GM21423 (cell line): ENCODE data around the gene METTL9.
"Not testable (repeated sequence)": the region's sequence is repeated elsewhere in the genome, so short reads cannot be mapped to it uniquely, and the experiment has no call there.

ENCODE experiments used
- ATAC-seq: cut with Tn5 transposase; IDR thresholded peaks from one replicate; pipeline ENCODE4 v1.9.1; 2021; ENCODE audit warnings: mild to moderate bottlenecking, moderate library complexity; ENCODE audit not compliant: unreplicated experiment

METTL9 gene

DNA sequence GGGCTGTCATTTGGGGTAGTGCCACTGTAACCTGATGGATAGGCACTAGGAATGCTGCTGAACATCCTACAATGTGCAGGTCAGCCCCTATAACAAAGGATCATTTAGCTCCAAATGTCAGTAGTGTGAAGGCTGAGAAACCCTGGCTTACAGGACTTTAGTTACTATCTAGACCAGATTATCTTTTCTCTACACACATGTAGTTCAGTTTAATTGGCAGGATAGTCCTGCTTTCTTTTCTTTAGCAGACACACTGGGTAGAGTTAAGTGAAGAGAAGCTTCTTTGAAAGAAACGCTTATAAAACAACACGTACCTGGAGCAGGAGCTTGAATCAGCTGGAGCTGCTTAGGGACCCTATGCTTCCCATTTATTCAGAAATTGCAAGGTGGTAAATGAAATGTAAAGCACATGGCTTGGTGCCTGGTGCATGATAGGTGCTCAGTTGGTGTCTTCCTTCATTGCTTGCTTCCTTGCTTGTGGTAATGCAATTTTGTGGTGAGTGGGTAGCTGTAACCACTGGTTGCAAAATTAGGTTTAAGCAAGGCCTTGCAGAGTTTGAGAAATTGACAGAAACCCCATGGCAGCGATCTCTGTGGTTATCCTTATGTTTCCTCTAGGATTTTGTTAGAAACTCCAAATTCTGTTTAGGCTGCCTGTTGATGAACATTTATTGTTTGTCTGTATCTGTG is 9.4 kb downstream of the METTL9 start:
- ATAC-seq: no peak

DNA sequence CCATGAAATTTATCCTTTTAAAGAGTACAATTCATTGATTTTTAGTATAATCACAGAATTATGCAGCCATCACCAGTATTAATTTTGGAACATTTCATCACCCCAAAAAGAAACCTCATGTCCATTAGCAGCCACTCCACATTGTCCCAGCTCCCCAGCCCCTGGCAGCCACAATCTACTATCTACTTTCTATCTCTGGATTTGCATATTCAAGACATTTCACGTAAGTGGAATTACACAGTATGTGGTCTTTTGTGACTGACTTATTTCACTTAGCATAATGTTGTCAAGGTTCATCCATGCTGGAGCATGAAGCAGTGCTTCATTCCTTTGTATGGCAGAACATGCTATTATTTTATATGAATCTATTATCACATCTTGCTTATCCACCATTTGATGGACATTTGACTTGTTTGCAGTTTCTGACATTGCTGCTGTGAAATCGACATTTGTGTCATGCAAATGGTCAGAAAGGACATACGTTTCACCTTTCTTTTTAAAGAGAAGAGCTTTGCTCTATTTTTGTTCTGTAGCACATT is 10.7 kb downstream of the METTL9 start:
- ATAC-seq: no peak

DNA sequence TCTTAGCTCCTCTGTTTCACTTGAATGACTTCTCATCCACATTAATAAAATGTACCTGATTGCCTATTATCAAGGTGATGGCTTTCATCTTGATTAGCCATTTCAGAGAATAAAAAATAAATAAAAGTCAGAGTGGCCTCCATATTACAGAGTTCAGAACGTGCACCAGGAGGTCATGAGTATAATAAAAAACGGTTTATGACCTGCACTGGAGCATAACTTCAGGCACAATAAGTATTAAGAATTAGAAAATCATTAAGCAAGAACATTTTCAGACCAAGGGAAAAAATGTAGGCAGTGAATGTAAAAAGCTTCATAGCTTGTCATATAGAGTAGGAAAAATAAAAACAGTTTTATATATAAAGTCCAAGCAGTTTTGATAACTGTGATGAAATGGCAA is 11.4 kb downstream of the METTL9 start:
- ATAC-seq: no peak

DNA sequence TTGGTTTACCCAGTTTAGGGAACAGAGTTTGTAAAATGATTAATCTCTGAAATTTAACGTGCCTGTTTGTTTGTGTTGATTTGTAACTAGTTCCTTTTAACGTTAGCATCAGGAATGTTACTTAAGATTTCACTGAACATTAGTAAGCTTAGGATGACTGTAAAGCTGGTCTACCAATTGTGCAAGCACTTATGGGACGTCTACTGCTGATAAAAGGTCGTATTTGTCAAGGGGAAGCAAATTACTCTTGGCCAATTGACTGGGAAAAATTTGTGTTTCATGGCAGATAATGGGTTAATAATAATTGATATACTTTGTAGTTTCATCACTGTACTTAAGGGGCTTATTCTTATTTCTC is 11.8 kb downstream of the METTL9 start:
- ATAC-seq: no peak

GRCh38 chr16:21611556-21612384 is 12.4 kb downstream of the METTL9 start:
- no peak for ATAC-seq

- ATAC-seq: no peak
Observed at GRCh38 chr16:21613361-21613760, 14.0 kb downstream of the METTL9 start.

- ATAC-seq: no peak
Observed at GRCh38 chr16:21613781-21614180, 14.4 kb downstream of the METTL9 start.

DNA sequence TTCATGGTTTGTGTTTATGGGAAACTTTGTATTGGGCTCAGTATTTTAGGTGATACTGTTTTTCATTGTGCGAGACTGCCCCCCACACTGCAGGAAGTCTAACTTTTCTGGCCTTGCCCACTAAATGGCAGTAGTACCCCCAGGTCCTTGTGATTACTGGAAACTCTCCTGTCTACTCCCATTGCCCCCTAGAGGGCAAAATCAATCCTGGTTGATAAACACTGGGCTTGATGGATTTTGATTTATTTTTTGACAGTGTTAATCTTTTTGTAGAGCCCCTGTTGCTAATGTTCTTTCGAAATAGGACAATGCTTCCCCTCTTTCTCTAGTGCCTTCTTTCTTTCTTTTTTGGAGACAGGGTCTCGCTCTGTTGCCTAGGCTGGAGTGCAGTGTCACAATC is 15.5 kb downstream of the METTL9 start:
- no peak for ATAC-seq

DNA sequence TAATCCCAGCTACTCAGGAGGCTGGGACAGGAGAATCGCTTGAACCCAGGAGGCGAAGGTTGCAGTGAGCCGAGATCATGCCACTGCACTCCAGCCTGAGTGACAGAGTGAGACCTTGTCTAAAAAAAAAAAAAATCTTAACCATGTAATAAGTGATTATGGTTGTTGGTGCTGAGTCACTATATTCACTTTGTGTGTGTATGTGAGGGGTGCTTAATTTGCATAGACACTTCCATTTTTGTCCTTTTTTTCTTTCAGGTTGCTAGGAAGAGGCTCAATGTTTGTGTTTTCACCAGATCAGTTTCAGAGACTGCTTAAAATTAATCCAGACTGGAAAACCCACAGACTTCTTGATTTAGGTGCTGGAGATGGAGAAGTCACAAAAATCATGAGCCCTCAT is 18.2 kb downstream of the METTL9 start:
- ATAC-seq: no peak

DNA sequence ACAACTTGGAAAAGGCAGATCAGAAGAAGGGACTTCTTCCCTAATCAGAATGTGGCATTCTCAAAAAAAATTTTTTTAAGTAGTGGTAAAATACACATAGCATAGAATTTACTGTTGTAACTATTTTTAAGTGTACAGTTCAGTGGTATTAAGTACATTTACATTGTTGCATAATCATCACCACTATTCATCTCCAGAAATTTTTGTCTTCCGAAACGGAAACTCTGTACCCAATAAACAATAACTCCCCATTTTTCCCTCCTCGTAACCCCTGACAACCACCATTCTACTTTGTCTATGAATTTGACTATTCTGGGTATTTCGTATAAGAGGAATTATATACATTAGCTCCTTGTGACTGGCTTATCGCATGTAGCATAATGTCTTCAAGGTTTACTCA is 18.9 kb downstream of the METTL9 start:
- no peak for ATAC-seq

GRCh38 chr16:21619765-21620425 is 20.5 kb downstream of the METTL9 start:
- ATAC-seq: no peak

- no peak for ATAC-seq
Observed at GRCh38 chr16:21620592-21620991, 21.2 kb downstream of the METTL9 start.

DNA sequence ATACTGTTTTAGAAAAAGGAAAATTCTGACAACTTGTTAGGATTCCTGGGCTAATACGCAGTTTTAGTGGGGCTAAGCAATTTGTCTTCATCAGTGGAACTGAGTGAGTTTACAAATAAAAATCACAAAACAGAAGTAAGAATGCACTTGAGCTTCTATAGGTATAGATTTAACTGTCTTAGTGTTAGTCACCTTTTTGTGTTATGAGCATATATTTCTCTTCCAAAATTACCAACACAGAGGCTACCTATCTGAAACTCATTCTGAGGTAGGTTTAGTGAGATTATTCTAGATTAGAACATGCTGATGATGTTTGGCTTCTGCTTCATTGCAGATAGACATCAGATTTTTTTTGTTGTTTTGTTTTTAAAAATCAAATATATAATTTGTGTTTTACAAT is 23.2 kb downstream of the METTL9 start:
- ATAC-seq: no peak

GRCh38 chr16:21625026-21625425 is 25.6 kb downstream of the METTL9 start:
- ATAC-seq: no peak

- no peak for ATAC-seq
Observed at GRCh38 chr16:21626659-21627277, 27.4 kb downstream of the METTL9 start.

GRCh38 chr16:21628121-21628726 is 28.8 kb downstream of the METTL9 start:
- ATAC-seq: no peak

- ATAC-seq: no peak
Observed at GRCh38 chr16:21628772-21629171, 29.4 kb downstream of the METTL9 start.

GRCh38 chr16:21629616-21630539 is 30.5 kb downstream of the METTL9 start:
- not testable (repeated sequence) for ATAC-seq

DNA sequence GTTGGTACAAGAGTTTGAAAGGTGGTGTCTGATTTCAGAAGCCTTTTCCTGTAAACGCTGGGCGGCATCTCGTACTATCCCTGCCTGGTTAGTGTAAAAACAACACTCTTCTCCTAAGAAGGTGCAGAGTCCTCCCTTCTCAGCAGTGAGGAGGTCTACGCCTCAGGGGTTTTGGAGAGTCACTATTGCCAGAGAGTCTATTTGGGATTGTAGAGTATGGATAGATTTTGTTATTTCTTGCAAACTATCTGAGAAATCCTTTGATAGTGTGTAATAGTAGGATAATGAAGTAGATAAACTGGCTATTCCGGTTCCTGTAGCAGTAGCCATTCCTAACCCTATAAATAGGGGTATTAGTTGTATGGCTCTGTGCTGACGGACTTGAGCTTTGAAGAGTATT is 31.5 kb downstream of the METTL9 start:
- ATAC-seq: not testable (repeated sequence)

- not testable (repeated sequence) for ATAC-seq
Observed at GRCh38 chr16:21631376-21631775, 32.0 kb downstream of the METTL9 start.
